Daoy (cell line): ENCODE measurements around the gene C4orf36. TPM values are rescaled to one million over a fixed set of nuclear protein-coding genes. Genes with fewer than 3 reads are reported as not detected.

Experiments used
- DNase-seq: peaks from one replicate; pipeline ENCODE4 v3.0.0-alpha.2; 2015; ENCODE audit warnings: low read depth
- total RNA-seq: library from RNA; depleted of rRNA; stranded (reverse); fragments of >200 nt; shearing (Covaris generic); gene quantifications from 2 replicates; pipeline ENCODE4 v1.2.3, GENCODE V29; 2014; rRNA removed

The C4orf36 gene
- 0.40 and 4.1 TPM in 2 replicates for total RNA-seq

DNA sequence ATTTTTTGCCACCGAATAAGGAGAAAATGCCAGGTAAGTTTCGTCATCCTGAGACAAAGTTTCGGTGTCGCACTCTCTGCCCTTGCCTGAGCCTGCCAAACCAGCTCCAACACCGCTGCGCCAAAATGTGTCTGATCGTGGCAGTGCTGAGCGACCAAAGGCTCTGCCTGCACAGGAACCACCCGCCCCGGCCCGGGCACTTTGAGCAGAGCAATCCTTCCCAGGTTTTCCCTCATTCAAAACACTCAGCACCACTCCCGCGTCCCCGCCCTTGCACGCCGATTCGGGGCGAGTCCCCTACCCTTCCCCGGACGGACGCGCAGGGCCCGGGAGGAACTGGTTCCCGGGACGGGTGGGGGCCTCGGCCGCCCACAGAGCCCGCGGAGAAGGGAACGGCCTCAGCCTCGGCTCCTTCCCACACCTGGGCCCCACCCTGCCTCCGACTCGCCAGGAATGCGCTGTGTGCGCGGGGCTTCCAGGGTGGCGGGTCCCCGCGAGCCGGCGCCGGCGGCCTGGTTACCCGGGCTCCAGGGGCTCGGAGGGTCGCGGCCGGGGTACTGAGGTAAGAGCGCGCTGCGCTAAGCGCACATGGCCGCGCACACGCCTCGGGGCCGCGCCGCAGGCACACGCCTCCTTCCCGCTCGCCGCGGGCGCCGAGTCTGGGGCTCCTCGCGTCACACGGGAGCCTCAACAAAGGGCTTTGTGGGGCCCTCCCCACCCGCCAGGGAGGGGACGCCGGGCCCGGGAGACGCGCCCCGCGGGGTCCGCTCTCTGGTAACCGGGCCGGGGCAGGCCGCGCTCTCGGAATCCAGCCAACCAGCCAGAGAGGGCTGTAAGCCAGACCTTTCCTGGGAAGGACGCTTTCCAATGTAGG is at the start of gene C4orf36:
TSS of gene C4orf36 (minus strand) at position 661 of the 874 bp plus-strand sequence. CDS start 902 bp downstream, outside the sequence.
- DNase-seq, result peak; percentile 62

DNA sequence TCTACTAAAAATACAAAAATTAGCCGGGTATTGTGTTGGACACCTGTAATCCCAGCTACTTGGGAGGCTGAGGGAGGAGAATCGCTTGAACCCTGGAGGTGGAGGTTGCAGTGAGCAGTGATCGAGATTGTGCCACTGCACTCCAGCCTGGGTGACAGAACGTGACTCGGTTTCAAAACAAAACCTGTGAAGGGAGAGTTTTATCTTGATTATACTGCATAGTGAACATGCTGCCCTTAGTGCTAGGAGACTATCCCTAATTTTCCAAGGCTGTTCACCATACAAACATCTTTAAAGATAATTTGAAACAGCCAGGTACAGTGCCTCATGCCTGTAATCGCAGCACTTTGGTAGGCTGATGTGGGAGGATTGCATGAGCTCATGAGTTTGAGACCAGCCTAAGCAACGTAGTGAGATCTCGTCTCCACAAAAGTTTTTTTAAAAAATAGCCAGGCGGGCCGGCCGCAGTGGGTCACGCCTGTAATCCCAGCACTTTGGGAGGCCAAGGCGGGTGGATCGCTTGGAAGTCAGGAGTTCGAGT is 48.8 kb upstream of the C4orf36 start:
- DNase-seq, result no peak

DNA sequence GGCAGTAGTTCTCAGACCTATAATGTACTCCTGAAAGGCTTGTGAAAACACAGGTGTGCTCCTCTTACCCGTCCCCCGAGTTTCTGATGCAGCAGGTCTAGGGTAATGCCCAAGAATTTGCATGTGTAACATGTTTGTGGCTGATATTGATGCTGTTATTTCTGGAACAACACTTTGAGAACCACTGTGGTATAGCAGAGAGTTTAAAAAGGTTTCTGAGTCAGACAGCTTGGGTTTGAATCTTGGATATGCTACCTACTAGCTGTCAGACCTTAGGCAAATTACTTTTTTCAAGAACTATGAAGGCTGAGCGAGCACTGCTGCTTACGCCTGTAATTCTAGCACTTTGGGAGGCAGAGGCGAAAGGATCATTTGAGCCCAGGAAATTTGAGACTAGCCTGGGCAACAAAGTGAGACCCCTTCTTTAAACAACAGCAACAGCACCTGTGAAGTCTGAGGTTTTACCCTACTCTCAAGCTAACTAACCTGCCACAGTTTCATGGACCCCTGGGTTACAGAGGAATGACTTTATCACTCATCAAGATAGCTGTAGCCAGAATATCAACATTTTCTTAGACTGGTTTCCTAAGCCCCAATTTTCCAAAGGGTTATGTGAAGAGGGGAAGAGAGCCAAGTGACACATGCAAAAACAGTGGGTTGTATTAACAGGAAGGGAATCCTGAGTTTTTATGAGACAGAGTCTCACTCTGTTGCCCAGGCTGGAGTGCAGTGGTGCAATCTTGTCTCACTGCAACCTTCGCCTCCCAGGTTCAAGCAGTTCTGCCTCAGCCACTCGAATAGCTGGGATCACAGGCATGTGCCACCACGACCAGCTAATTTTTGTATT is 47.7 kb upstream of the C4orf36 start:
- no peak for DNase-seq

- no peak for DNase-seq
These were observed 46.7 kb upstream of the C4orf36 start for GRCh38 chr4:86938771-86939520.

- DNase-seq, result peak; percentile 70
These were observed 43.9 kb upstream of the C4orf36 start for GRCh38 chr4:86935853-86936733.

- DNase-seq, result no peak
These were observed 43.3 kb upstream of the C4orf36 start for GRCh38 chr4:86935566-86935852.

- peak; percentile 89 for DNase-seq
These were observed 42.7 kb upstream of the C4orf36 start, which contains the start of gene AFF1 for GRCh38 chr4:86934771-86935565. TSS of gene AFF1 (plus strand) at chr4:86935011. CDS start at chr4:86948534, 13,523 bp downstream.

DNA sequence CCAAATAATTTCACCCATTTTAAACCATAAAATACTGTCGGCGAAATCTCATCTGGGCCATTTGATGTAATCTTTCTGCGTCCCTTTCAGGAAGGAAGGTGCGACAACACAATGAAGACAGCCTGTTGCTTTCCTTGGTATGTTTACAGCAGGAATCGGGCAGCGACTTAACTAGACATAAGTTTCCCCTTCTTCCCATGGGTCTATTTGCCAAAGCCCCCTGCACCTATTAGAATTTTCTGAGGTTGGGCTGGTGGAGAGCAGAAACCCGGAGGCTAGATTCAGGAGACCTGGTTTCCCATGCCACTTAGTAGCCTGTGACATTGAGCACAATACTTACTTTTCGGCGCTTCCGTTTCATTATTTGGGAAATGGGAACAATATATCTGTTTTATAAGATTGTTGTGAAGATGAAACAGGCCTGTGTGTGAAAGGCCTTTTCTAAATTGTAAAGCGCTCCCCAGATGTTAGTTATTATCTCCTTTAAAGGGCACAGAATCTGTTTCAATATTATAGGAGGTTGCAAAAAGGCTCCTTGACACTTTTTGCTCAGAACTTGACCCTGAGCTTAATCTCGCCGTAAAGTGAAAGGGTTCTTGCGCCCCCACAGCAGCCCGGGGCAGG is 42.0 kb upstream of the C4orf36 start:
- no peak for DNase-seq

GRCh38 chr4:86928400-86929255 is 36.4 kb upstream of the C4orf36 start:
- DNase-seq, result no peak

- DNase-seq, result peak; percentile 41
These were observed 35.7 kb upstream of the C4orf36 start for GRCh38 chr4:86927843-86928395.

GRCh38 chr4:86926435-86927086 is 34.3 kb upstream of the C4orf36 start:
- DNase-seq, result no peak

DNA sequence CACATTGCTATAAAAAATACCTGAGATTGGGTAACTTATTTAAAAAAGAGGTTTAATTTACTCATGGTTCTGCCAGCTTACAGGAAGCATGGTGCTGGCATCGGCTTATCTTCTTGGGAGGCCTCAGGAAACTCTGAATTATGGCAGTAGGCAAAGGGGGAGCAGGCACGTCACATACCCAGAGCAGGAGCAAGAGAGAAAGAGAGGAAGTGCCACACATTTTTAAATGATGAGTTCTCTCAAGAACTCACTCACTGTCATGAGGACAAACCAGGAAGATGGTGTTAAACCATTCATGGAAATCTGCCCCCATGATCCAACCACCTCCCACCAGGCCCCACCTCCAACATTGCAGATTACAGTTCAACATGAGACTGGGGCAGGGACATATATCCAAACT is 32.6 kb upstream of the C4orf36 start:
- DNase-seq, result peak; percentile 66

DNA sequence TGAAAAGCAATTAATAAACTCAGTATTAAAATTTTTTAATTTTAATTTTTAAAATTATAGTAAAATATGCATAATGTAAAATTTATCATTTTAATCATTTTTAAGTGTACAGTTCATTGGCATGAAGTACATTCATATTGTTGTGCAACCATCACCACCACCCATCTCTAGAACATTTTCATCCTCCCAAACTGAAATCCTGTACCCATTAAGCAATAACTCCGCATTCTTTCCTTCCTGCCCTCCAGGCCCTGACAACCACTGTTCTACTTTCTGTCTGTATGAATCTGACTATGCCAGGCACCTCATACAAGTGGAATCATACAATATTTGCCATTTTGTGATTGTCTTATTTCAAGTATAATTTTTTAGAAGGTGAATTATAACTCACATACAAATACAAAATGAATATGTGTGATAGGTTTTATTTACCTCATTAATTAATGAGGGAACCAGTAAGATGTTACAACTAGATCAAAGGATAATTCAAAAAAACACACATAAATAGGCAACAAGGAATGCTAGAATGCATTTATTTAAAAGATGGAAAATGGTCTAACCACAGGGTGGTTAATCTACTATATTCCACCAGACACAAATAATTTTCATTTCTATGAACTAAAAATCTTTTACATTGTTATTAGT is 29.5 kb upstream of the C4orf36 start:
- no peak for DNase-seq

DNA sequence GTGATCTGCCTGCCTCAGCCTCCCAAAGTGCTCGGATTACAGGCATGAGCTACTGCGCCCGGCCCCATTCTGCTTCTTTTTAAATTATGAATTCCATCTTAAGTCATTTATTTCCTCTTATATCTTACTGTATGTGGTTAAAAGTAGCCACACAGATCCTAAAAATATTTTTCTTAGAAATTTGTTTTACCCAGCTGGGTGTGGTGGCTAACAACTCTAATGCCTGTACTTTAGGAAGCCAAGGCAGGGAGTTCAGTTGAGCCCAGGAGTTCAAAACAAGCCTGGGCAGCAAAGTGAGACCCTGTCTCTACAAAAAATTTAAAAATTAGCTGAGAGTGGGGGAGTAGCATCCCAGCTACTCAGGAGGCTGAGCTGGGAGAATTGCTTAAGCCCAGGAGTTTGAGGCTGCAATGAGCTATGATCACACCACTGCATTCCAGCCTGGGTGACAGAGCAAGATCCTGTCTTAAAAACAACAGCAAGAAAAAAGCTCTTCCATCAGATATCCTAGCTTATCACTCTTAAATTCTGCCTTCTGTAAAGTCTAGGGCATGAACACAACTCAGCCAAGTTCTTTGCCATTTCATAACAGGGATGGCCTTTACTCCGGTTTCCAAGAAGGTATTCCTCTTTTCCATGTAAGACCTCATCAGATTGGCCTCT is 27.5 kb upstream of the C4orf36 start:
- DNase-seq, result no peak

GRCh38 chr4:86918539-86919072 is 26.4 kb upstream of the C4orf36 start:
- DNase-seq, result no peak
